GM21619 (cell line): ENCODE measurements around the gene CDH4.

Experiments
- ATAC-seq: cut with Tn5 transposase; IDR thresholded peaks from one replicate; pipeline ENCODE4 v1.9.1; 2021; ENCODE audit not compliant: unreplicated experiment

Gene CDH4

DNA sequence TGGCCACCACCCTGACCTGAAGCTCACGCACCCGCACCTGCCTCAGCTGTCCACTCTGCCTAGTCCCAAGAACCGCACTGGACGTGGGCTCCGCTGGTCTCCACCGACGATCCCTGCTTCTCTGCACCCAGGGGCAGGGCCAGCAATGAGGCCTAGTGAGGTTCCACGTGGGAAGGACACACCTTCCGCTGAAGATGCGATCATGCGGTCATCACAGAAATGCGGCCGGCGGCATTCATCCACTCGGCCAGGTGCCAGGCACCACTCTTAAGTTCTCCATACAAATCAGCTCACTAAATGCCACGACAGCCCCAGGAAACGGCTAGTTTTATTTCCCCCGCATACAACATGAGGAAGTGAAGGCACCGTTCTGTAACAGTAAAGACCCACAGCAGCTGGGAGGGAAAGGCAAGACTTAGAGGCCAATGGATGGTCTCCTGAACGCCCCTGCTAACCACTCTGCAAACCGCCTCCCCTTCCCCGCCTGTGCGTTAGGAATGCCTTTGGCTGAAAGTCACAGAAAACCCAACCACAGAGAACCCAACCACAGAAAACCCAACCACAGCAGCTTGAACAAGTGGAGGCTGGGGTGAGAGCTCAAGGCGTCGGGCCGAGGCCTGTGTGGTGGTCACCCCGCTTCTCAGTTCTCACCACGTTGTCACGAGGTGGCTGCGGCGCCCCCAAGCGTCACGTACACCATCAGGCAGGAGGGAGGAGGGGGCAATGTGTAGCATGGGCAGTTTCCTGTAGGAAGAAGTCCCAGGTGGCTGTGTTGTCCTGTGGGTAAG is 609.2 kb downstream of the CDH4 start:
- ATAC-seq: no peak

DNA sequence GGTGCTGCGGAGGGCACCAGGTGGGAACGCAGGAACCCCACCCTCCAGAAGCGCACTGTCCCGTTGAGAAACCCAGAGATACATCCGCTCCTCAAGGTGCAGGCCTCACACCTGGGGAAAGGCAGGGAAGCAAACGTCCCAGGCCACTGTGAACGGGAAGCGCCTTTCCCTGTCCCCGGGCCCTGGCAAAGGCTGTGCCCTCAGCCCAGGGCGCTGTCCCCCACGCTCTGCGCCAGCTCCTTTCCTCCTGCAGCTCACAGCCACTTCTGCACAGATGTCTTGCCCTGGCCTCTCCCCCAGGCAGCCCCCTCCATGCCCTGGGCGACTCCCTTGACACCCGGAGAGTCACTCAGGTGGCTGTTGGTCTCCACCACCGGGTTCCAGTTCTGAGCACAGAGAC is 609.8 kb downstream of the CDH4 start:
- no peak for ATAC-seq

DNA sequence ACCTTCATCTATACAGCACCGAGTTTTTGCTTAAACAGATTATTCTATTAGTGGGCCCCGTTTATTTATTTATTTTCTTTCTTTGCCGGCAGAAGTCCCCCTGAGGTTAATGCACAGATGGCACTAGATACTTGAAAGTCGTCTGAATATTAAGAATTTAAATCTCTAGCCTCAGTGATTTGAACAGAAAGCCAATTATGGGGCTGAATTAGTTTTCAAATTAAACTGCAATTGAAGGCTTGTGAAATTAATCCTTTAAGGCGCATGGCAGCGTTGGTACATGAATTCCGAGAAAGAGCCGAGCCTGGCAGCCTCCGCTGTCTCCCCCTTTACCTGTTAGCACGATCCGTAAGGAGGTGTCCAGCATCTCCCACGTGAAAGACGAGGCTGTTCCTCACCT is 610.8 kb downstream of the CDH4 start:
- ATAC-seq: no peak

DNA sequence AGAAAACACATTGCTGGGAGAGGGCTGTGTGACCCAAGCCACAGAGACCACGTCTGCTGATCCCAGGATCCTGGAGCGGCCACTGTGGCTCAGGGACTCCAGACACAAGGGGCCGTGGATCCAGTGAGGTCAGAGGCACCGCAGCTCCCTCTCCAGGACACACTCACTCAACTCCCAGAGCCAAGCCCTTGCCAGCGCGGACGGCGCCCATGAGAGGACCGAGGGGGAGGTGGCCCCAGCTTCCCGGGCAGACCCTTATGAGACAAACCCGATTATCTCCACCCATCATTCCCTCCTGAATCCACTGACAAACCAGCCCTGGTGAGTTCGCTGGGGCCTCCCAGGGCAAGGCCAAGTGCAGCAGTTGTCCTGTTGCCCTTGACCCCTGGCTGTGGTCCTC is 612.4 kb downstream of the CDH4 start:
- no peak for ATAC-seq

DNA sequence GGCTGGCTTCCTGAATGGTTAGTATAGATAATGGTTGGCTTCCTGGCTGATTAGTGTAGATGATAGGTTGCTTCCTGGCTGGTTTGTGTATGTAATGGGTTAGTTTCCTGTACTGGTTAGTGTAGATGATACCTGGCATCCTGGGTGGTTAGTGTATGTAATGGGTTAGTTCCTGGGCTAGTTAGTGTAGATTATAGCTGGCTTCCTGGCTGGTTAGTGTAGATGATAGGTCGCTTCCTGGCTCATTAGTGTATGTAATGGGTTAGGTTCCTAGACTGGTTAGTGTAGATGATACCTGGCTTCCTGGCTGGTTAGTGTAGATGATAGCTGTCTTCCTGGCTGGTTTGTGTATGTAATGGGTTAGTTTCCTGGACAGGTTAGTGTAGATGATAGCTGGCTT is 613.3 kb downstream of the CDH4 start:
- ATAC-seq: no peak

DNA sequence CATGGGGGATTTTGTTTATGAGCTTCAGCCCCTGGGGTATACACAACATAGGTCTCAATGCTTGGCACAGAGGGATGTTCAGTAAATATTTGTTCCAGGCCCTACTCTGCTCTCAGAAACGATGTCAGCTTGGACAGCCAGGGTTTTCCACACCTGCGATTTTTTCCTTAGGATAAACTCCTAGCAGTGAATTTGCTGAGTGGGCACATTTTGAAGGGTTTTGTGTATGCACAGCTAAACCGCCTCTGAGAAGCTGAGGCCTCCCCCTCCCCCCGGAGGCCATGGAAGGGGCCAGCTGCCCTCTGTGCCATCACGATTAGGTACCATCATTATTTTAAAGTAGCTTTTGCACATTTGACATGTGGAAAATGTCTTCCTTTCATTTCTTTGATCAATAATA is 614.1 kb downstream of the CDH4 start:
- ATAC-seq: no peak

DNA sequence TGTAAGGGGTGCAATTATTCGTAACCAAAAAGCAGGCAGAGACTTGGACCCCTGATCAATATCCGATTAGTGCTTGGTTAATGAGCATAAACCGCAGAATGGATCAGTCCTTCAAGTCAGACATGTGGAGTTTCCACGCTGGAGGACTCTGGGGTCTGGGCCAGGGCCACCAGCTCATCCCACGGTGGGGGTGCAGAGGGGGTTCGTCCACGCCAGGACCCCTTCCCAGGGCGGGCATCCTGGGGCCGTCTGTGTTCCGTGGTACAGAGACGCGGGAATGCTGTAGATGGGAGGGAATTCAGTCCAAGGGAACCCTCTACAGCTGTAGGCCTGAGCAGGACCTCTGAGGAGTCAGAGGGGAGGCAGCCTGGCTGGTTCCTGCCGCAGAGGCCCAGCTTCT is 615.9 kb downstream of the CDH4 start:
- ATAC-seq: no peak

DNA sequence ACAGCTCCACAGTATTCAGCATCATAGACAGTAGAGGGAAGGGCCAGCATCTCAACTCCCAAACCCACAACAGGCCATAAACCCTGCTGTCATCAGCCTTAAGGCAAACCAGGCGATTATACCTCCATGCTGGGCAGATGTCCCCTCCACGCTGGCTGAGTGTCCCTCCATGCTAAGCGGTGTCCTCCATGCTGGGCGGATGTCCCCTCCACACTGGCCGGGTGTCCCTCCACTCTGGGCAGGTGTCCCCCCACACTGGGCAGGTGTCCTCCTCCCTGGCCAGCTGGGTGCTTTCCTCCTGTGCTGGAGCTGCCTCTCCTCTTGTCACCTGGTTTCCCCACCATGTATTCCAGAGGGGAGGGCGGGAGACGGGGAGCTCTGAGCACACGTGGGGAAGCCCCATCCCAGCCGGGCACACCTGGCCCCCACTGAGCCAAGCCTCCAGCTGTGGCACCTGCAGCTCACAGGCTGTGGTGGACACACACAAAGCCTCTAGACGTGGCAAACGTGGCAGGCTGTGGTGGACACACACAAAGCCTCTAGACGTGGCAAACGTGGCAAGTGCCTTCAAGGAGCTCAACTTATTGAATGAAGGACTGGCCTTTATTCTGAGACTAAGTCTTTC is 616.5 kb downstream of the CDH4 start:
- ATAC-seq: no peak

DNA sequence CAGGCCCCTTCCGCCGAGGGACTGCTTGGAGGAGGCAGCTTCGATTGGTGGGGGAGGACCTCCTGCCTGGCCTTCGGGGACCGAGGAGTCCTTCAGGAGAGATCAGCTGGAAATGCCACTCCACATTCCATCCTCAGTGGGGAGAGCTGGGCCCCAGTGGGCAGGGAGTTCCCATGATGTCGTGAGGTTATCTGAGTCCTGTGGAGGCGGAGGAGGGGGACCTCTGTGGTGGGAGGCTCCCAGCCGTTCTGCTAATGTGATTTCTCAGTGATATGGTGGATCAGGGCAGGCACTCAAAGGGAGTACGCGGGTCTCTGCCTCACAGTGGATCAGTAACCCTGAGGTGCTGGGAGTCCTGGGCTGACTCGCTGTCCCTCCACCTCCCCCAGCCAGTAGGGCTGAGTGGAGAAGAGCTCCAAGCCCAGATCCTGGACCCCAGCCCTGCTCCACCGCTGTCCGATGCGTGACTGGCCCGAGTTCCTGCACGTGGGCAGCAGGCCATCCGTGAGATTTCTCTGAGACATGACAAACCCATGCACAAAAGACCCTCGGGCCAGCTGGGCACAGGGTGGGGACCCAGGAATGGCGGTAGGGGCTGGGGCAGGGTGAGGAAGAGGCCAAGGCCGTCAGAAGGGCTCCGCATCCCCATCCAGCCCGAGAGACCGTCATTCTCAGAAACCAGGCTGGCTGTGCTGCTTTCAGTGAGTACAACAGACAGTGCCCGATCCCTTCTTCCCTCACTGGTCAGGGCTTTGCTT is 617.9 kb downstream of the CDH4 start:
- no peak for ATAC-seq

DNA sequence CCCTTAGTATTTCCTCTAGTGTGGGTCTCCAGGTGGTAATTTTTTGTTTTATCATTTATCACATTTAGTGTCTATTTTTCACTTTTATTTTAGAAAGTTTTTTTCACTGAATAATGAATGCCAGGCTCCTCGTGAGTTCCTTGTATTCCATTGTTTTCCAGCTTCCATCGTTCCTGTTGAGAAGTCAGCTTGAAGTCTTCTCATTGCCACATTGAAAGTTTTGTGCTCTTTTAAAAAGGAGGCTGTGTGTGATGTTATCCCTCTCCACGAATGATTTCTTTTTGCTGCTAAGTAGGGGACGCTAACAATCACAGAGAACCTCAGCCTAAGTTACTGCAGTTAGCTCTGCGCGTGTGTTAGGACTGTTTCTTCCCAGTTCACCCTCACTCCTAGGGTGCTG is 619.1 kb downstream of the CDH4 start:
- no peak for ATAC-seq

DNA sequence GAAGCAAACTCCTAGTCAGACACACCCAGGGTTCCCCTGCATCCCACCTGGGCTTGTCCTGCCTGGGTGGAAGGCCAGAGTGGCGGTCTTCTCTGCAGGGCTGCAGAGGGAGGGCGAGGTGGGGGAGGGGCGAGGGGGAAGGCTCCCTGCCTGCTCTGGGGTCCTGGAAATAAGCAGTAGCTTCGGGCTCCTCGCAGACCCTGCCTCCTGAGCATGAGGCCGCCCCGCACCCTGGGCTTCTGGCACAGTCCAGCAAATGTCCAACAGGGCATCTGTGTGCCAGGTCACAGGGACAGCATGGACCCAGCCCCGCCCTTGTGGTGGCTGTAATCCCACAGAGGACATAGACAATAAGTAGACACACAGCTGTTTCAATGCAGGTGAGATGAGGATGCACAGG is 619.9 kb downstream of the CDH4 start:
- no peak for ATAC-seq

DNA sequence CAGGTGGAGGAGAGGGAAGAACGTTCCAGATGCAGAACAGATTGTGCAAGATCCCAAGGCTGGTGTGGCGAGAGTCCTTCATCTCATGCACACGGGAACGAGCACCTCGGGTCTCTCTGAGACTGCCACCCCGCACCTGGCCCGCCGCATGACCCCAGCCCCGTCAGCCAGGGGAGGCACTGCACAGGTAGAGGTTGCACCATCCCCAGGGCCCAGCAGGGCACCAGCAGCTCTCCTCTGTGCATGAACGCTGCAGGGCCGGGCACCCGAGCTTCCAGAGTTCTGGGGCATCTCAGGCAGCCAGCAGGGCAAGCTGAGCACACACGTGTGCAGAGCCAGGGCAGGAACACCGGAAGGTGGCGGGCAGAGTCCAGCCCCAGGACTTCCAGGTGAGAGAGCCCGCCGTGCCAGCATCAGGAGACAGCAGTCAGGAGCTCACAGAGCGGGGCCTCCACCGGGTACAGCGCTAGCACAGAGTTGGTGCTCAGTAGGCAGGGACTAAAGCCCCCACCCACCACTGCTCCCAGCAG is 620.4 kb downstream of the CDH4 start:
- no peak for ATAC-seq

DNA sequence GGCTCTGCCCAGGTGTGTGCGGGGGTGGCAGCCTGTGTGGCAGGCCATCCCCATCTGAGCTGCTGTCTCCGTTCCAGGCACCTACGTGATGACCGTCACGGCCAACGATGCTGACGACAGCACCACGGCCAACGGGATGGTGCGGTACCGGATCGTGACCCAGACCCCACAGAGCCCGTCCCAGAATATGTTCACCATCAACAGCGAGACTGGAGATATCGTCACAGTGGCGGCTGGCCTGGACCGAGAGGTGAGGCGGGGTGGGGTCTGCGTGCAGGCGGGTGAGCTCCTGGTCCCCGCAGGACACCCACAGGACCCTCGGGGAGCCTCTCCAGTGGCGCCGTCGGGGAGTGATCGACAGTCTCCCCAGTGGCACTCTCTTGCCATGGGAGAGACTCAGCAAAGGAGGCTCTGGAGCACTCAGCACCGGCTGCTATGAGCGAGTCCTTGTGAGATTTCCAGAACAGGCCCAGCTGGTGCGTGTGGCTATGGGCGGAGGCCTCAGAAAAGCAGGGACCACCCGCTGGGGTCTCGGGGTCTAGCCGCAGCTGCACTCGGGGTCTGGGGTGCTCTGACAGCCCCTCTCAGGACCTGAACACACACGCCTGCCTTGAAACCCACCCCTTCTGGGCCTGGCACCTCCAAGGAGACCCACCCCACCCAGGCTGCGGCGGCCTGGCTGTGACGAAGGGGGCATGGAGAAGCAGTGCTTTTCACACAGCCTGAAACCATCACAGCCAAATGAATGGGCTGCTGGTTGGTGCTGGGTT is 621.8 kb downstream of the CDH4 start:
- ATAC-seq: no peak

DNA sequence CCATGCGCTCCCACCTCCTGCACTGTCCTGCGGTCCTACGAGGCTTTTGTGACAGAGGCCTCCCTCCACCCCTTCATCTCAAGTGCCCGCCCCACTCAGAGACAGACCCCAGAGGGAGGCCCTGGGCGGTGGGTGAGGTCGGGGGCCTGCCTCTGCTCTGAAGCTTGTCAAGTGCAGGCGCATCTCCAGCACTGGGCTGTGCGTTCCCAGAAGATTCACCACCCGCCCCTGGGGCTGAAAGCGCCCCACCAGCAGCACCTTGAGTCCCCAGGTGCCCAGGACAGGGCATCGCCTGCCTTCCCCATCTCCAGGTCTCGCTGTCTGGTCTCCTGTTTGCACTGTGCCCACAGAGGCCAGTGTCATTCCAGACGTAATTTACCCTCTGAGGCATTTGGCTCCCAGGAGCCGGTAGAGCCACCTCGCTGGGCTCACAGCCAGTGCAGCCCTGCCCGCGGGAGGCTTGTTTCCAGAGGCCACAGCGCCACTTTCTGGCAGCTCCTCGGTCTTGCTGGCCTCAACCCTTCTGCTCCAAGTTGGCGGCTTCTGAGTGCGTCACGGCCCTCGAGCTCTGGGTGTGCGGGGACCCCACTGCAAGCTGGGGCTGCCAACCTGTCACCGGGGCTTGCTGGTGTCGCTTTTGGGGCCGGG is 622.5 kb downstream of the CDH4 start:
- ATAC-seq: no peak

DNA sequence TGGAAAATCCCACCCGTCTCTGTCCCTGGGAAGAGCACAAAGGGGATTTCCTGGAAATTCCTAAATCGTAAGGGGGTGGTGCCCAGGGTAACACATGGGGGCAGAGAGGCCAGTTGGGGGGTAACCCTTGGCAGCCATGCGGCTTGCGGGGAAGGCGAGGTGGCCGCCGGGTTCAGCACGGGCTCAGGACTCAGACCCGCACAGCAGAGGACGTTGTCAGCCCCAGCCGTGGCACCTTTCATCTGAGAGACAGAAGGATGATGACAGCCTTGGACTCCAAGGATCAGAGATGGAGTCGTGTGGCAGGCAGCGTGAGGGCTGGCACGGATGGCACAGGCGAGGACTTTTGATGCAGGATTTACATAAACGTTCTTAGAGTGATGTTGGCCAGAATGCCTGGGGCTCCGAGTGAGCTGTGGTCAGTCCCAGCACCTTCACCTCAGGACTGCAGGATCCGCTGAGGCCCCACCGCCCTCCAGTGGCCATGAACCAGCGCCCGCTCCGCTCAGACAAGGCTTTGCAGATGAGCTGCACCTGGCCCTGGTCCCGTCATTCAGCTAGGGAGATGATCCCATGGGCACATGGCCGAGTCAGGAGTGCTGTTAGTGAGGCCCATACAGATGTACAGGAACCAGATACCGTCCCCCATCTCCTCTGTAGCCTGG is 623.3 kb downstream of the CDH4 start:
- no peak for ATAC-seq

DNA sequence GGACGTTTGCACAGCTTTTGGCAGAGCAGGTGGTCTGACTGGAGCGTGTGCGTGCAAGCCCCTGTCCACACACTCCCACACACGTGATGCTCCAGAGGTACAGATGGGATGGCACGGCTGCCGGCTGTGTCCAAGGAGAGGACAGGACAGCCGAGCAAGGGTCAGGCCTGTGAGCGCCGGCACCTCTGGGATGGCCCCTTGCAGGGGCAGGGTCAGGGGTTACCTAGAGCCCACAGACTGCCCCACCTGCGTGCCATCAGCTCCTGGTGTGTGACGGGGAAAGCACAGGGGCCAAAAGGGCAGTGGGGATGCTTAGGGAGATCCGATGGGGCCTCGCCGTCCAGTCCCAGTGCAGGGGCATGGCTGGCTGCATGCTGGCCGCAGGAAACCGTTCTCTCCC is 623.9 kb downstream of the CDH4 start:
- ATAC-seq: no peak

DNA sequence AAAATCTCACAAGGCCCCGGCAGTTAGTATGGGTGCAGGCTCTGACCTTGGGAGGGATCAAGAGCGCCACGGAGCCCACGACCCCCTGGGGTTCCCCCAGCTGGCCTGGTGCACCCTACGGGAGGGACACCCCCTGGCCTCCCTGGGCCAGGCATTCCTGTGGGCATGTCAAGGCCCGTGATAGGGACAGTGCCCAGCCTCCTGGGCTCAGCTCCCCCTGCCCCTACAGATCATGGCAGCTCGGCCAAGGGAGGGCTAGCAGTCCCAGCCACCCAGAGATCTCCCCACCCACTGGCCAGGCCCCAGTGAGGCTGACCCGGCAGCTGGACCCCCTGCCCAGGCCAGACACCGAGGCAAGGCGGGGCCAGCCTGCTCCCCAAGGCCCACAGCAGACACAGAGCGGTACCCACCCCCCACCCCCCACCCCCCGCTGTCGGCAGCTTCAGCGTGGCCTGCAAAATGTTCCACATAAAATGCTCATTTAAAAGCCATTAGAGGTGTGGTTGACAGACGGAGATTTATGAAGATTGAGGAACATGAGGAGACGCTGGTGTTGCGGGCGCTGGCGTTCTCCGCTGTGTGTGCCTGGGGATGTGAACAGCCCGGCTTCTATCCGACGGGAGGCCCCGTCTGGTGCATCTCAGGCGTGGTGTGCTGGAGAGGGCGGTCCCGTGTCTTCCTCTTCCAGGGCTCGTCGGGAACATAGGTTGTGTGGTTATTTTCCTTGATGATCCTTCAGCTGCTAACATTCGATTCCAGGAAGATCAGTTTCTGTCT is 625.1 kb downstream of the CDH4 start:
- no peak for ATAC-seq

DNA sequence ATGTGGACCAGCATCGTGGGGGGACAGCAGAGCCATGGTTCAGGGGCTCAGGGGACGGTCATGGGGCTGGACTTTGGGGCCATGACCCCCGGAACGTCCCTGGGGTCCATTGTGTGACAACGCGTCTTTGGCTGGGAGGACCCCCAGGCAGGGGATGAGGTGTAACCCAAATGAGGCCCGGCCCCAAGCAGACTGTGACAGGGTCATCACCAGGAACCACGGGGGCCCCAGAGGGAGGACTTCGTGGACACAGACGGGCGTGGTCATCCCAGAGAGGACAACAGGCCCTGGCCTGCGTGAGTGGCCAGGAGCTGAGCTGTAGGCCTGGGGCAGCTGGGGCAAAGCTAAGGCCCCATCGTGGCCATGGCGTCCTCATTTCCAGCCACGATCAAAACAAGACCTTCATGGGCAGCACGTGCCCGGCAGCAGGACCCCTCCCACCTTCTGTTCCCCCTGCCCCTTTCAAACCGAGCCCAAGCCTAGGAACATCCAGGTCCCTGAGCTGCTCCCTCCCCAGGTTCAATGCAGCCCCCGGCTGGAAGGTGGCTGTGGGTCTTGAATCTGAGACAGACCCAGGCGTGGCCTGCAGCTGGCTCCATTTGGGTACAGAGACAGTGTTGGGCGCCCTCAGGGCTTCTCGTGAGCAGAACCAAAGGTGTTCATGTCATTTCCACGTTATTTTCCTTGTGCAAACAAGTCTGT is 625.9 kb downstream of the CDH4 start:
- no peak for ATAC-seq
